Measurements from ENCODE around the gene TSPAN14.
"Not testable (repeated sequence)": the region's sequence is repeated elsewhere in the genome, so short reads cannot be mapped to it uniquely, and the experiment has no call there.

The TSPAN14 gene

GRCh38 chr10:80471001-80471400, 16.9 kb downstream of the TSPAN14 start:
- no peak for DNase-seq

DNA sequence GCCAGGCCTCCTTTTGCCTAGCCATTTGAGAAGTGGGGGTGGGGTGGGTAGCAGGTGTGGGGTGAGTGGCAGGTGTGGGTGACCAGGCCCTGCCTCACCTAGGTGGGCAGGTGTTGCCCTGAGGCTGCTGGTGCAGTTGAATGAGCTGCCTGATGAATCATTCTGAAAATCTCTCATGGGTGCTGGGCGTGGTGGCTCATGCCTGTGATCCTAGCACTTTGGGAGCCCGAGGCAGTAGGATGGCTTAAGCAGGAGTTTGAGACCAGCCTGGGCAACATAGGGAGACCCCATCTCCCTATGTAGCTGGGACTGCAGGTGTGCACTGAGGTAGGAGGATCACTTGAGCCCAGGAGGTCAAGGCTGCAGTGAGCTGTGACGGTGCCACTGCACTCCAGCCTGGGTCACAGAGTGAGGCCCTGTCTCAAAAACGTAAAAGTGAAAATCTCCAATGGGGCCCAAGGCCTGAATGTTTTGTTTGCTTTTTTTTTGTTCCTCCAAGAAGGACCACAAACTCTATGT, 17.7 kb downstream of the TSPAN14 start:
- no peak for DNase-seq

DNA sequence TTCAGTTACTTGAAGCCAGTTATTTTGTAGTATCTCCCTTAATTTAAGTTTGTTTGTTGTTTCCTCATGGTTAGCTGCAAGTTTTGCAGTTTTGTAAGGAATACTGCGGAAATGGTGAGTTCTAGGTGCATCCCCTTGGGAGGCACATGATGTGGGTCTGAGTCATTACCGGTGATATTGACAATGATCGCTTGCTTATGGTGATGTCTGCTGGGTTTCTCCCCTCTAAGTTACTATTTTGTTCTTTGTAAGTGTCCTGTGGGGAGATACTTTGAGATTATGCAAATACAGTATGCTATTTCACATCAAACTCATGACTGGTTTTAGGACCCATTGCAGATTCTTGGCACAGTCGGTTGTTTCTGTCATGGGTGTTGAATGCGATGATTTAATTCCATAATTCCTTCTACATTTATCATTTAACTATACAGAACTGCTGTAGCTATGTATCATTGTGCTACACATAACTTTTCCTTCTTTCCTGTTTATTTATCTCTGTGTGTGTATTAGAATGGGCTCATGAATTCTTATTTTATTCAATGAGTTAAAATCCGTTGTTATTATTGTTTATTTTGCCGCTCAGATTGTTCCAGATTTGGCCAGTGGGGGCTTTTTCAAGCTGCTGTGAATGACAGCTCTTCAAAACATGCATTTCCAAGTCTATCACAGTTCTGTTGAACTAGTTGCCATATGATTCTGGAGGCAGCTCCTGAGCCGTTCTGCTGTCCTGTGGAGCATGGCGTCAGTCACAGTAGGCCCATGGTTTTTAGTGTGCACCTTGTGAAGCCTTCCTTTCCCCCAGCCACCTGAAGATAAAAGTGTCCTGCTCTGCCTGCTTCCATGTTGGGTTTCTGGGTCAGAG, 18.4 kb downstream of the TSPAN14 start:
- DNase-seq, result peak; percentile 55

GRCh38 chr10:80473096-80473657, 19.1 kb downstream of the TSPAN14 start:
- DNase-seq, result no peak

DNA sequence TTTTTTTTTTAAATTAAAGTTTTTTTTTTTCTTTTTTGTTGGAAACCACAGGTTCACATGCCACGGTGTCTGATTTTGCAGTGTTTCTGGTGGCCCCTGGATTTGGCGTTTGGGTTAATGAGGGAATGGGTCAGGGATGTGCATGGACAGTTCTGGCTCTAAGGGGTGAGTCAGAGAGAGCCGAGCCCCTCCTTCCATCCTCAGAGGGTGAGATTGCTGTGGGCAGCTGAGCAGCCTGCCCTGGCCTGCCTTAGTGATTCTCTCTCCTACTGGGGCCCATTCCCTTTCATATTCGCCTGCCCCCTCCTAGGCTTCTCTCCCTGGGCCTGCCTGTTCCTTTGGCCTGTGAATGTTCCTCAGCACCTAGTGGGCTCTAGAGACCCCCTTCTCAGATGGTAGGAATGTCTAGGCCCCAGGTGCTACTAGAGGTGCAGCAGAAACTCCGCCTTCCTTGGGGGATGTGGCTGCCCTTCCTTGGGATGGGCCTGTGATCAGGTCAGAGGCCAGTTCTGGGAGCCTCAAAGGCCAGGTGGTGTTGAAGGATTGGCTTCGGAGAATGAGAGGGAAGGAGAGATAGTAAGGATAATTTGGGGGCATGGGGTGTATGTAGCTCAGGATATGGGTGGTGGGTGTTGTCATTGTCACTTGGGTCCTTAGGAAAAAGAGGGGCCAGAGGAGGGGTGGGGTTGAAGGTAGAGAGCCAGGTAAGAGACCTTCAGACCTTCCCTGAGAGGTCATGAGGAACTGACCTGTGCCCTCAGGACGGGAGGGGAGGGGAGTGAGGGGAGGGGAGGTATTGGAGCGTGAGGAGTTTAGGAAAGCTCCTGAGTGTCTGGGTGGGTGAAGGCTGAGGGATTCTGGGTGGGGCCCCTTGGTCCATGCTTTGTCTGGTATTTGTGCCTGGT, 19.8 kb downstream of the TSPAN14 start:
- no peak for DNase-seq

- no peak for DNase-seq
These were observed 20.4 kb downstream of the TSPAN14 start for GRCh38 chr10:80474597-80474910.

GRCh38 chr10:80474941-80475340, 20.8 kb downstream of the TSPAN14 start:
- no peak for DNase-seq

GRCh38 chr10:80475641-80476040, 21.5 kb downstream of the TSPAN14 start:
- DNase-seq, result not testable (repeated sequence)

DNA sequence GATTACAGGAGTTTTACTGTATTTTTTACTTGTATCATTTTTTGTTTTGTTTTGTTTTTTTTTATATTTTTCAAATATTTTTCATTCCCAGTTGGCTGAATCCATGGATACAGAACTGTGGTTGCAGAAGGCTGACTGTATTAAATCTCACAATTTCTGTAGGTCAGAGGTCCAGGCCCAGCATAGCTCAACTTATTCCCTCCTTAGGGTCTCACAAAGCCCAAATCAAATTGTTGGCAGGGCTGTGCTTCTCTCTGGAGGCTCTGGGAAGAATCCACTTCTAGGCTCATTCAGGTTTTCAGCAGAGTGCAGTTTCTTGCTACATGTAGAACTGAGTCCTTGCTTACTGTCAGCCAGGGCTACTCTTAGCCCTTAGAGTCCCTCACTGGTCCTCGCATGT, 22.6 kb downstream of the TSPAN14 start:
- no peak for DNase-seq

DNA sequence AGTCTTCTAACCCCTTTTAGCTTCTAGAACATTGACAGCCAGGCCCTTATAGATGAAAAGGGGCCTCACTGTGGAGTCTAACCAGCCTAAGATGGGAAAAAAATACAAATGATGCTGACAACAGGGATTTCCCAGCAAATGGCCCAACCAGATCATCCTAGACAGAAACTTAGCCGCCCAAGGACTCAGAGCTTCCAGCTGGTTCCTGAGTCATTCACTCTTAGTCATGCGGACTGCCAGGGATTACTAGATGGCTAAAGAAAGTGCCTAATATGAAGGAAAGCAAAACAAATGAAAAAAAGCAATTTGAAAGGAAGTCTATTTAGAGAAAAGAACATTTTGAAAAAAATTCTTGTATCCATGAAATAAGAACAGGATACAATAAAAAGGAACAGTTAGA, 23.7 kb downstream of the TSPAN14 start:
- DNase-seq, result no peak

DNA sequence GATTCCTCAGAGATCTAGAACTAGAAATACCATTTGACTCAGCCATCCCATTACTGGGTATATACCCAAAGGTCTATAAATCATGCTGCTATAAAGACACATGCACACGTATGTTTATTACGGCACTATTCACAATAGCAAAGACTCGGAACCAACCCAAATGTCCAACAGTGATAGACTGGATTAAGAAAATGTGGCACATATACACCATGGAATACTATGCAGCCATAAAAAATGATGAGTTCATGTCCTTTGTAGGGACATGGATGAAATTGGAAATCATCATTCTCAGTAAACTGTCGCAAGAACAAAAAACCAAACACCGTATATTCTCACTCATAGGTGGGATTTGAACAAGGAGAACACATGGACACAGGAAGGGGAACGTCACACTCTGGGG, 26.3 kb downstream of the TSPAN14 start:
- not testable (repeated sequence) for DNase-seq

GRCh38 chr10:80480852-80481251, 26.7 kb downstream of the TSPAN14 start:
- DNase-seq, result no peak

DNA sequence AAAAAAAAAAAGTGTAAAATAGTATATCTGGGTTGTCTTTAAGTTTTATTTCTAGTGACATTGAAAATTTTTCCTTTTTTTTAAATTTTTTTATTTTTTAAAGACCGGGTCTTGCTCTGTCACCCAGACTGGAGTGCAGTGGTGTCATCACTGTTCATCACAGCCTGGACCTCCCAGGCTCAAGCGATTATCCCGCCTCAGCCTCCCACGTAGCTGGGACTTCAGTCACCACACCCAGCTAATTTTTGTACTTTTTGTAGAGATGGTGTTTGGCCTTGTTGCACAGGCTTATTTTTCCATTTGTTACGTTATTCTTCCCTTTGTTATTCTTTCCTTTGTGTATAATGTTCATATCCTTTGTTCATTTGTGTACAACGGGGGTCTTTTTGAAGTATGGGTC, 30.1 kb downstream of the TSPAN14 start:
- no peak for DNase-seq

DNA sequence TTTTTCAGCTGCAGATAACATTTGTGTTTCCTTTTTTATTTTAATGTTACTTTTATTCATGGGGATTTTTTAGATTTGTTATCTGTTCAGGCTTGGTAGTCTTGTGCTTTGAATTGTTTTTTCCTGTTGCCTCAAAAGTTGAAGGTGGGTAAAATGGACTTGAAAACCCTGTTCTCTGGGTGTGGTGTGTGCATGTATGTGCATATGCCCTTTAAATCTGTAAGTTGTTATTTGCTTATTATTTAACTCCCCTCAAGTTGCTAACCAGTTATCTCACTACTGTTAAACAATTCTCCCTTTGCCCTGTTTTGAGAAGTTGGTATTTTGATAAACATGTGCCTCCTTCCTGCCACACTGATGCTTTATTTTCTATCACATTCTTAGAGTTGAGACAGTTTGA, 30.6 kb downstream of the TSPAN14 start:
- peak; percentile 42 for DNase-seq

DNA sequence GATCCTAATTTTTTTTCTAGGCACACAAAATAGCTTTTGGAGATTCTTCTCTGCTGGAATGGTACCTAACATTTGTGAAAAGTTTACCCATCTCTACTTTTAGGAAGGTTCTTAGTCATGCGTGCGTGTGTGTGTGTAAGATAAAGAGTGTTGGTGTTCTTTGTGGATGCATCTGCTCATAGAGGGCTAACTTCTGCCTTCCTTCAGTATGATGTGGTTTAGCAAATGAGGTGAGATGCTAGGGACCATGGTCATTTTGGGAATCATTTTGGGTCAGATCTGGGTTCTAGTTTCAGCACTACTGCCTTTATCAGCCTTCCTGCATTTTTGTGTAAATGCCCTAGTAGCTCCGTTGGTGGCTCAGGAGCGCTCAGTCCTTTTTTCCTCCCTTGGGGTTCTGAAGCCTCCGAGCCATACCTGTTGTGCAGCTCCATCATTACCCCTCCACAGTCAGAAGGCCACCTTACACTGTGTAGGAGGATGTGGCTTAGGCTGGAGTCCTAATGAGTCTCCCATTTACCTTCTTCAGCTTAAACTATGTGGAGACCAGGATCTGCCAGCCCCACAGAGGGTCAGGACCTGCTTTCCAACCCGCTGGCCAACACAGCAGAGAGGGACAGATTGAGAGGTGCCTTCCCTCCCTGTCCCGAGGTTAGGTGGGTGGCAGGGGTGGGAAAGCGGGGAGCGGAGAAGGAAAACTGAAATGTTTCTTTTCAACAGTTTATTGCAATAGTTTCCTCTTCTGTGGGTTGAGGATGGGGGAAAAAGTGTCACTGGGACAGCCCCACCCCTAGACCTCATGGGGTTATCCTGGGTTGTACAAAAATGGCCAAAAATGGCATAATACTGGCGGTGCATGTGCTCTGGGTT, 31.2 kb downstream of the TSPAN14 start:
- DNase-seq, result no peak

DNA sequence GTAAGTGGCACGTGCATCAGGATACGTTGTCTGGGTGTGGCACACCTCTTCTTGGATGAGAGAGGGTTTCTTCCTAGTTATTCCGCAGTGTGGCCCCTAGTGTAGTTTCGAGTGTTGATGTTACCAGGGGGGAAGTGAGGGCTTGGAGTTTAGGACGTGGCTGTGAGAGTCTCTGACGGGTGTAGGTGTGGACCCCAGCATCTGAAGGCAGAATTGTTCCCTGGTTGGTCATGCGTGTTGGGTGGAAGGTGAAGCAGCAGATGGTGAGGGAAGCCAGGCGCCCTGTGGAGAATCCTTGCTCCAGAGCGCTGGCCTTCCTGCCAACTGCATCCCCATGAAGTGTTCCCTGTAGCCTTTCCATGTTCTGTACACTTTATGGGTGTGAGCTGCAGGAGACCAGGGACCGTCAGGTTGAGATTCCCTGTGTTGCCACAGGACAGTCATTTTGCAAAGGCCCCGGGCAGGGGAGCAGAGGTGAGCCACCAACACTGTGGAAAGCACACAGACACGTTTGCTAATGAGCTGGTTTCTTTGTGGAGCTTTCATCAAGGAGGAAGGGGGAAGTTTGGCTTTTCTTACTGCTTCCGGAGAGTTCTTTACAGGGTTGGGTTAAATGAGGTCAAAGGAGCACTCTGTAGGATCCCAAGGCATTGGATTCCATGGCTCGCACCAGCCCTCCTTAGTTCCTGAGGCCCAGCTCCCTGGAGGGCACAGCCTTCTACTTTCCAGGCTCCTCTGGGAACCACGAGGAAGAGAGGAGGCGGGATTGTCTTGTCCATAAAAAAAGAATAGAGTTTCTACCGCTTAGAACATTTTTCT, 32.0 kb downstream of the TSPAN14 start:
- DNase-seq, result peak; percentile 48

DNA sequence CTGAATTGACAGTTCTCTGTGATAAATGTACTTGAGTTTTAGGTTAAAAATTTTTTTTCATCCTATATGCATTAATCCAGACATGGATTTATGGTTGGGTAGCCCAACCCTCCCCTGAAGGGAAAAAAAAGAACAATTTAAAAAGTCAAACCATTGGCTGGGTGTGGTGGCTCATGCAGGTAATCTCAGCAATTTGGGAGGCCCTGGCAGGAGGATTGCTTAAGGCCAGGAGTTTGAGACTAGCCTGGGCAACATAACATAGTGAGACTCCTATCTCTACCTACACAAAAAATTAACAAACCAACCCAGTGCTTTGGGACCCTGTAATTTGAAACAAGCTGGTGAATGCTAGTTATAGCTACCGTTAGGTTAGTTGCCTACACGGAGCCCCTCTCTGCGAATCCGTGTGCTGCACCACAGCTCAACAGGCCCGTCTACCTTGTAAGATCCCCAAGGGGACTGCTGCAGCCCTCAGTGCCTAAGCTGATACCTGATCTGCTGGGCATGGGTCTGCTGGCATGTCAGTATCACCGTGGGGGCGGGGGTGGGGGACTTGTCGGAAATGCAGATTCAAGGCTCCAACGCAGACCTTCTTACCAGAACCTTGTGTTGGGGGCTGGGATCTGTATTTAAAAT, 32.8 kb downstream of the TSPAN14 start:
- no peak for DNase-seq

DNA sequence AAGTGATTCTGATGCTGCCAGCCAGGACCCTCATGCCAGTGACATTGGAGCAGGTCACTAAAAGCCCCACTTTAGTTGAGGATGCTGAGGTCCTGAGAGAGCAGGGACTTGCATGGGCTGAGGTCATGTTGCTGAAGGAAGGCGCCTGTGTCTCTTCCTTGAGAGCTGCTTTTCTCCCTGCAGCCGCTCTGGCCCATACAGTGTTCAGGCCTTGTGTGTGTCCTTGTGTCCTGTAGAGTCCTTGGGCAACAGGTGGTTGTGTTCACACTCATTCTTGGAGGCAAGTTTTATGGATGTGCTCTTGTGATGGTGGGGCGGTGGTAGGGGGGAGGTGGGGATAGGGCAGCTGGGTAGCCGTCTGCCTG, 33.3 kb downstream of the TSPAN14 start:
- DNase-seq, result no peak

DNA sequence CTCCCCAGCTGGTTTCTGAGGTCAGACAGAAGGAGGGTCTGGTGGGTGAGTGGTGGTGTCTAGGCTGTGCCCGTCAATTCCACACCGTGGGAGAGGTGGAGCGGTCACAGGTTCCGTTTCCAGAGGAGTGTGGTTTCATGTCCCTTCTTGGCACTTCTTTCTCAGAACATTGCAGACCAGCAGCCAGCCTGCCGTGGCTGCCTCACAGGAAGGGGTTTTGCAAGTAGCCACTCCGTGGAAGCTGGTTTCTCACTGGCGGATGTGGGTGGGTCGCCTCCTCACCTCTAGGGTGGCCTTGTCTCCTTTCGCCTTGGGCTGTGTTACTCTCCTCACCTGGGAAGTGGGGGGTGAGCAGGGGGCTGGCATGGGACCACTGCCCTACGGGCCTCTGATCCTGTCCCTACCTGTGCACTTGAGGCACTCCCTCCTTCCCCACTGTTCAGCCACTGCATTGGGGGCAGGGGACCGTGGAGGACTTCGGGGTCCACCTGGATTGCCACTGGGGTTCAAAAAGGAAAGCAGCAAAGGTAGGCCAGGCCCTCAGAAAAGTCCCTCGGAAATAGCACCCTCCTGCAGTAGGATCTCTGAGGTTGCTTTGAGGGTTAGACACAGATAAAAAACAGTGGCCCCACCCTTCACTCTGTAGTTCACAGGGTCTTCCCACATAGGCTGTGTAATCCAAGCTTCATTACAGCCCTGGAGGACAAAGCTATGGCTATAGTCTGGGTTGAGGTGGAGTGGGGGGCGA, 33.9 kb downstream of the TSPAN14 start:
- DNase-seq, result peak; percentile 75

DNA sequence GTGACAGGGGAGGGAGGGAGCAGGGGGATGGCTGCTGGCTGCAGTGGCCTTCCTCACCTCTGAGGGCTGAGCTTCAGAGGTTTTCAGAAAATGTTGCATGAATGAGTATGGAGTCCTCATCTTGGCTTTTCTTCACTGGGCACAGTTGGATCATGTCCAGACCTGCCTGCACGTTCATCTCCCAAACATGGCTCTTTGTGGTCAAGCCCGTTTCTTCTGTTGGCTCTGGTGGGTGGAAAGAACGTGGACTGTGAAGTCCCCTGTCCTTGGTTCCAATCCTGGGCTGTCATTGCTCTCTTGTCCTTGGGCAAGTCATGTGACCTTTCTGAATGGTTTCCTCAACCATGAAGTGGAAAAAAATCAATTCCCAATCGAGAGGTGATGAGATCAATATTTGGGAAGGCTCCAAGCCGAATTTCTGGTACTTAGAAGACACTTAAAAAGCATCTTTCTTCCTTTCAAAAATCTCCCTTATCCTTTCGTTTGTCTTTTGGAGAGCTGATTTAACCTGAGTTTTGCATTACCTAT, 34.5 kb downstream of the TSPAN14 start:
- no peak for DNase-seq

All from central memory CD4-positive, alpha-beta T cell (primary cell).